Muscle layer of colon (tissue), 2 donors: Measurements from ENCODE around the gene GFAP.

Source experiments
- H3K27ac ChIP-seq: one replicate; pipeline ENCODE4 v1.7.0; 2013; ENCODE audit warnings: low read depth, mild to moderate bottlenecking, low read length, moderate library complexity
- H3K27me3 ChIP-seq, 2 donors: one replicate each; pipeline ENCODE4 v1.7.0; 2013; ENCODE audit warnings: low read length in 2 of 2, mild to moderate bottlenecking in 2 of 2; ENCODE audit not compliant: insufficient read depth in 2 of 2, control insufficient read depth in 1 of 2
- H3K36me3 ChIP-seq: one replicate; pipeline ENCODE4 v1.7.0; 2013; ENCODE audit warnings: mild to moderate bottlenecking, low read length; ENCODE audit not compliant: insufficient read depth
- H3K4me1 ChIP-seq: one replicate; pipeline ENCODE4 v1.7.0; 2013; ENCODE audit warnings: mild to moderate bottlenecking, low read length; ENCODE audit not compliant: insufficient read depth
- H3K4me3 ChIP-seq, 2 donors: one replicate each; pipeline ENCODE4 v1.7.0; 2013; ENCODE audit warnings: low read length in 2 of 2, low read depth in 1 of 2, mild to moderate bottlenecking in 1 of 2, moderate library complexity in 1 of 2
- H3K9ac ChIP-seq: one replicate; pipeline ENCODE4 v1.7.0; 2013; ENCODE audit warnings: low read length
- H3K9me3 ChIP-seq: one replicate; pipeline ENCODE4 v1.7.0; 2013; ENCODE audit warnings: mild to moderate bottlenecking, low read length
- donor health status: abdominal sarcoma.
- donor health status: Adenocarcinoma of cecum.

The GFAP gene

GRCh38 chr17:44904001-44904984 lies 11.0 kb downstream of the GFAP start:
- no peak overlapping the region for H3K27ac ChIP-seq
- H3K4me1 ChIP-seq, result peaks cover 18% of the 10 kb centered on the region
- no peaks in the 10 kb centered on the region for H3K36me3 ChIP-seq
- H3K9me3 ChIP-seq, result no peaks in the 10 kb centered on the region
- H3K4me3 ChIP-seq, result no peak overlapping the region
- H3K9ac ChIP-seq, result no peak overlapping the region
- H3K27me3 ChIP-seq, result no peaks in the 10 kb centered on the region

GRCh38 chr17:44903012-44903685 lies 12.2 kb downstream of the GFAP start:
- Histone ChIP-seq H3K27ac (no peak overlapping the region), H3K9me3 (no peaks in the 10 kb centered on the region), H3K9ac (no peak overlapping the region), H3K27me3 (no peaks in the 10 kb centered on the region), H3K36me3 (no peaks in the 10 kb centered on the region), H3K4me1 (peaks cover 25% of the 10 kb centered on the region), H3K4me3 (no peak overlapping the region)

- Histone ChIP-seq H3K9ac (no peak overlapping the region), H3K27me3 (no peaks in the 10 kb centered on the region), H3K9me3 (no peaks in the 10 kb centered on the region), H3K27ac (no peak overlapping the region), H3K36me3 (no peaks in the 10 kb centered on the region), H3K4me3 (no peak overlapping the region), H3K4me1 (peaks cover 25% of the 10 kb centered on the region)
Measured at GRCh38 chr17:44902135-44902760, 13.1 kb downstream of the GFAP start.

- Histone ChIP-seq H3K9me3 (no peaks in the 10 kb centered on the region), H3K4me3 (no peak overlapping the region), H3K36me3 (no peaks in the 10 kb centered on the region), H3K4me1 (peaks cover 25% of the 10 kb centered on the region), H3K27me3 (no peaks in the 10 kb centered on the region), H3K9ac (no peak overlapping the region), H3K27ac (no peak overlapping the region)
Measured at GRCh38 chr17:44901411-44901921, 13.8 kb downstream of the GFAP start.

GRCh38 chr17:44900894-44901293 lies 14.4 kb downstream of the GFAP start:
- Histone ChIP-seq H3K4me3 (no peak overlapping the region), H3K4me1 (peaks cover 25% of the 10 kb centered on the region), H3K27ac (no peak overlapping the region), H3K27me3 (no peaks in the 10 kb centered on the region), H3K36me3 (no peaks in the 10 kb centered on the region), H3K9me3 (no peaks in the 10 kb centered on the region), H3K9ac (no peak overlapping the region)

- Histone ChIP-seq H3K4me3 (peak within 1 kb of the TSS; percentile 86 to 97), H3K4me1 (peaks cover 25% of the 10 kb centered on the region), H3K36me3 (no peaks in the 10 kb centered on the region), H3K9me3 (no peaks in the 10 kb centered on the region), H3K27me3 (no peaks in the 10 kb centered on the region), H3K27ac (peak within 1 kb of the TSS; percentile 96), H3K9ac (peak within 1 kb of the TSS; percentile 93)
Measured at GRCh38 chr17:44899074-44899782, 16.1 kb downstream of the GFAP start, which contains the start of gene EFTUD2. Gene EFTUD2, minus strand, starts transcription at chr17:44899445. Its CDS starts 4,924 bp downstream, at chr17:44894521.

GRCh38 chr17:44898768-44899073 lies 16.6 kb downstream of the GFAP start:
- Histone ChIP-seq H3K9me3 (no peaks in the 10 kb centered on the region), H3K4me1 (peaks cover 25% of the 10 kb centered on the region), H3K27ac (peak overlapping the region; percentile 96), H3K9ac (peak overlapping the region; percentile 93), H3K27me3 (no peaks in the 10 kb centered on the region), H3K36me3 (no peaks in the 10 kb centered on the region), H3K4me3 (peak overlapping the region; percentile 86 to 97)

- H3K27ac ChIP-seq, result no peak overlapping the region
- H3K27me3 ChIP-seq, result no peaks in the 10 kb centered on the region
- no peaks in the 10 kb centered on the region for H3K9me3 ChIP-seq
- H3K4me3 ChIP-seq, result no peak overlapping the region
- H3K4me1 ChIP-seq, result peaks cover 7% of the 10 kb centered on the region
- peaks cover 11% of the 10 kb centered on the region for H3K36me3 ChIP-seq
- H3K9ac ChIP-seq, result no peak overlapping the region
Measured at GRCh38 chr17:44894642-44895041, 20.7 kb downstream of the GFAP start.

- Histone ChIP-seq H3K36me3 (peaks cover 11% of the 10 kb centered on the region), H3K9ac (no peak overlapping the region), H3K9me3 (no peaks in the 10 kb centered on the region), H3K27me3 (no peaks in the 10 kb centered on the region), H3K27ac (no peak overlapping the region), H3K4me3 (no peak overlapping the region), H3K4me1 (no peaks in the 10 kb centered on the region)
Measured at GRCh38 chr17:44892250-44892649, 23.1 kb downstream of the GFAP start.

GRCh38 chr17:44889003-44889402 lies 26.3 kb downstream of the GFAP start:
- Histone ChIP-seq H3K4me1 (no peaks in the 10 kb centered on the region), H3K9ac (no peak overlapping the region), H3K27ac (no peak overlapping the region), H3K36me3 (peaks cover 23% of the 10 kb centered on the region), H3K4me3 (no peak overlapping the region), H3K9me3 (no peaks in the 10 kb centered on the region), H3K27me3 (no peaks in the 10 kb centered on the region)
